Upper lobe of left lung (tissue), 4 donors: ENCODE measurements around the gene KRT32.

Experiments
- POLR2A ChIP-seq, 4 donors: fragments of 450-650 bp; IDR thresholded peaks; one replicate each; pipeline ENCODE4 v1.5.1; 2016 to 2017; ENCODE audit warnings: antibody characterized with exemption in 4 of 4, mild to moderate bottlenecking in 2 of 4
- TF ChIP-seq, protein P1 (sequence below), 6 experiments: fragments of 450-650 bp in 4 of 6; fragments of 200-600 bp in 2 of 6; sonication (generic) in 2 of 6; IDR thresholded peaks; one replicate each; pipeline ENCODE4 v1.5.1; 2016 to 2019; ENCODE audit warnings: antibody characterized with exemption in 6 of 6

GRCh38 chr17:41437769-41438168 lies 29.4 kb downstream of the KRT32 start:
- TF ChIP-seq, protein P1, sequence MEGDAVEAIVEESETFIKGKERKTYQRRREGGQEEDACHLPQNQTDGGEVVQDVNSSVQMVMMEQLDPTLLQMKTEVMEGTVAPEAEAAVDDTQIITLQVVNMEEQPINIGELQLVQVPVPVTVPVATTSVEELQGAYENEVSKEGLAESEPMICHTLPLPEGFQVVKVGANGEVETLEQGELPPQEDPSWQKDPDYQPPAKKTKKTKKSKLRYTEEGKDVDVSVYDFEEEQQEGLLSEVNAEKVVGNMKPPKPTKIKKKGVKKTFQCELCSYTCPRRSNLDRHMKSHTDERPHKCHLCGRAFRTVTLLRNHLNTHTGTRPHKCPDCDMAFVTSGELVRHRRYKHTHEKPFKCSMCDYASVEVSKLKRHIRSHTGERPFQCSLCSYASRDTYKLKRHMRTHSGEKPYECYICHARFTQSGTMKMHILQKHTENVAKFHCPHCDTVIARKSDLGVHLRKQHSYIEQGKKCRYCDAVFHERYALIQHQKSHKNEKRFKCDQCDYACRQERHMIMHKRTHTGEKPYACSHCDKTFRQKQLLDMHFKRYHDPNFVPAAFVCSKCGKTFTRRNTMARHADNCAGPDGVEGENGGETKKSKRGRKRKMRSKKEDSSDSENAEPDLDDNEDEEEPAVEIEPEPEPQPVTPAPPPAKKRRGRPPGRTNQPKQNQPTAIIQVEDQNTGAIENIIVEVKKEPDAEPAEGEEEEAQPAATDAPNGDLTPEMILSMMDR (IDR thresholded peaks at IDR 0.05): no peak
- no peak for TF ChIP-seq POLR2A (IDR thresholded peaks at IDR 0.05)
